A673 (cell line): ENCODE results near the gene S1PR4.

Experiments
- CTCF ChIP-seq: fragments of 300-800, 200-600 bp; sonication (generic); conservative IDR thresholded peaks from 2 replicates; pipeline ENCODE4 v1.5.1; 2017; ENCODE audit warnings: low read depth, mild to moderate bottlenecking, antibody characterized with exemption, low read length, moderate library complexity, mixed read lengths
- EZH2 ChIP-seq: fragments of 200-600 bp; sonication (generic); IDR thresholded peaks from 2 replicates; pipeline ENCODE4 v1.6.1; 2017; ENCODE audit warnings: borderline replicate concordance, low read depth, mild to moderate bottlenecking, mixed read lengths, antibody characterized with exemption, low read length; ENCODE audit not compliant: poor library complexity, severe bottlenecking

- TF ChIP-seq CTCF (no peak), EZH2 (no peak)
These were observed 15.9 kb upstream of the S1PR4 start for GRCh38 chr19:3162418-3163229.
